Adrenal gland (tissue), 12 donors: Measurements from ENCODE around the gene PP2D1. TPM values are rescaled to one million over a fixed set of nuclear protein-coding genes. Genes with fewer than 3 reads are reported as not detected.

ENCODE experiments used
- DNase-seq, 7 donors: peaks; one replicate each; pipeline ENCODE4 v3.0.0-alpha.2; 2019 to 2020
- H3K27ac ChIP-seq, 5 donors: fragments of 200-600 bp; sonication (generic) in 4 of 5; 1 replicate in 3 of 5; 2 replicates in 2 of 5; pipeline versions ENCODE4 v1.5.1 to v1.8.0; 2016 to 2020; ENCODE audit warnings: mild to moderate bottlenecking in 1 of 5
- H3K27me3 ChIP-seq: fragments of 200-600 bp; 2 replicates; pipeline ENCODE4 v1.8.0; 2021
- H3K36me3 ChIP-seq, 2 donors: fragments of 200-600 bp; replicated peaks in 1 of 2; 1 replicate in 1 of 2; 2 replicates in 1 of 2; pipeline versions ENCODE4 v1.5.1 to v1.8.0; 2018 to 2022
- H3K4me1 ChIP-seq, 2 donors: fragments of 200-600 bp; replicated peaks in 1 of 2; 1 replicate in 1 of 2; 2 replicates in 1 of 2; pipeline versions ENCODE4 v1.5.1 to v1.8.0; 2018 to 2021
- H3K4me3 ChIP-seq, 4 donors: fragments of 200-600 bp; sonication (generic) in 3 of 4; one replicate each; pipeline ENCODE4 v1.5.1; 2016 to 2018
- H3K9me3 ChIP-seq, 3 donors: fragments of 200-600 bp; sonication (generic) in 1 of 3; replicated peaks in 1 of 3; 1 replicate in 2 of 3; 2 replicates in 1 of 3; pipeline versions ENCODE4 v1.5.1 to v1.8.0; 2016 to 2021
- CTCF ChIP-seq, 6 experiments: fragments of 450-650 bp in 4 of 6; fragments of 200-600 bp in 2 of 6; sonication (generic) in 1 of 6; IDR thresholded peaks; 1 replicate in 5 of 6; 2 replicates in 1 of 6; pipeline versions ENCODE4 v1.5.1 to v1.8.0; 2016 to 2021; ENCODE audit warnings: antibody characterized with exemption in 6 of 6, mild to moderate bottlenecking in 2 of 6, moderate library complexity in 1 of 6
- POLR2A ChIP-seq, 2 donors: fragments of 450-650 bp; IDR thresholded peaks; one replicate each; pipeline ENCODE4 v1.6.1; 2017; ENCODE audit warnings: antibody characterized with exemption in 2 of 2, mild to moderate bottlenecking in 2 of 2, moderate library complexity in 1 of 2
- WGBS, 4 donors: extraction: QIAGEN DNeasy Blood & Tissue Kit in 2 of 4; methylation state at CpG; one replicate each; pipeline versions ENCODE4 v1.1.5 to v1.1.7; 2013 to 2017; 5-methylcytosine and 5-hydroxymethylcytosine counted together
- intact Hi-C, 2 donors: fragments of 100-400 bp; cut with DNase I; formaldehyde crosslinking; loops; one replicate each; pipeline versions ENCODE4 v1.14.1 to v1.15.0; 2022 to 2023
- polyA plus RNA-seq, 3 donors: library from polyadenylated mRNA; stranded (reverse); fragments of 200-250 nt in 2 of 3; fragments of 350-450 nt in 1 of 3; fragmentation: Illumina TruSeq in 1 of 3; extraction: RNeasy Lipid Tissue Mini Kit (QIAGEN cat#74804) in 1 of 3; gene quantifications; one replicate each; pipeline ENCODE4 v1.2.3, GENCODE V29; 2013 to 2014
- total RNA-seq, 9 donors: library from RNA; depleted of rRNA in 4 of 9; stranded (reverse); fragments of >200 nt in 4 of 9; fragments of 120-200 nt in 1 of 9; fragmentation: NEBNext Ultra II Directional in 1 of 9; extraction: Animal tissue kit (Norgen Biotek cat#: 25700) in 1 of 9; gene quantifications; one replicate each; pipeline versions ENCODE4 v1.1.0 to v1.2.4, GENCODE V29; 2013 to 2023
- donor health status: healthy with polysubstance abuse.
- donor health status: Bipolar disorder and iron deficiency.
- donor health status: DM: yes; HTN: yes; CAD: no.
- donor health status: DM: no; HTN: no; CAD: no.
- donor health status: DM: no; HTN: no; CAD: no.
- donor health status: DM: yes; HTN: yes; CAD: no.

PP2D1 gene
- total and polyA plus RNA-seq, 12 donors, result not detected

GRCh38 chr3:19967812-19968211 is 44.3 kb downstream of the PP2D1 start:
- Histone ChIP-seq H3K9me3 (no peaks in the 10 kb centered on the region), H3K27ac (no peak overlapping the region), H3K4me1 (peaks cover 1 to 20% of the 10 kb centered on the region in 2 donors), H3K4me3 (no peak overlapping the region), H3K36me3 (no peaks in the 10 kb centered on the region), H3K27me3 (no peaks in the 10 kb centered on the region)
- intact Hi-C loops, result no loop called here
- TF ChIP-seq POLR2A (IDR thresholded peaks at IDR 0.05), result no peak
- no peak for TF ChIP-seq CTCF (IDR thresholded peaks at IDR 0.05)
- DNase-seq, result no peak
- WGBS, 4 donors, result 73 to 78% (median 74%) methylated on average over 4 of the region's 4 CpGs

GRCh38 chr3:19967208-19967607 is 44.9 kb downstream of the PP2D1 start:
- Histone ChIP-seq H3K27ac (no peak overlapping the region), H3K4me3 (no peak overlapping the region), H3K27me3 (no peaks in the 10 kb centered on the region), H3K9me3 (no peaks in the 10 kb centered on the region), H3K36me3 (no peaks in the 10 kb centered on the region), H3K4me1 (peaks cover 7 to 19% of the 10 kb centered on the region in 2 donors)
- intact Hi-C loops, result no loop called here
- no peak for DNase-seq
- WGBS, 4 donors, result 84 to 88% (median 86%) methylated on average over 6 of the region's 6 CpGs
- TF ChIP-seq CTCF (IDR thresholded peaks at IDR 0.05) (no peak), POLR2A (IDR thresholded peaks at IDR 0.05) (no peak)

GRCh38 chr3:19961960-19962359 is 50.1 kb downstream of the PP2D1 start:
- Histone ChIP-seq H3K4me3 (no peak overlapping the region), H3K36me3 (peaks cover 0 to 4% of the 10 kb centered on the region in 2 donors), H3K9me3 (no peaks in the 10 kb centered on the region), H3K4me1 (peaks cover 7 to 16% of the 10 kb centered on the region in 2 donors), H3K27ac (peak overlapping the region in 1 of 5 donors; percentile 6), H3K27me3 (no peaks in the 10 kb centered on the region)
- no peak for TF ChIP-seq CTCF (IDR thresholded peaks at IDR 0.05)
- no peak for TF ChIP-seq POLR2A (IDR thresholded peaks at IDR 0.05)
- intact Hi-C loops, result no loop called here
- no peak for DNase-seq
- WGBS, 4 donors, result 97 to 100% (median 98%) methylated on average over 4 of the region's 4 CpGs

GRCh38 chr3:19960696-19961095 is 51.4 kb downstream of the PP2D1 start:
- H3K36me3 ChIP-seq, result peaks cover 0 to 4% of the 10 kb centered on the region in 2 donors
- intact Hi-C loops, result no loop called here
- peaks cover 7 to 16% of the 10 kb centered on the region in 2 donors for H3K4me1 ChIP-seq
- TF ChIP-seq CTCF (IDR thresholded peaks at IDR 0.05), result no peak
- no peak for TF ChIP-seq POLR2A (IDR thresholded peaks at IDR 0.05)
- H3K4me3 ChIP-seq, result no peak overlapping the region
- no peak overlapping the region for H3K27ac ChIP-seq
- DNase-seq, result no peak
- H3K9me3 ChIP-seq, result no peaks in the 10 kb centered on the region
- H3K27me3 ChIP-seq, result no peaks in the 10 kb centered on the region
- WGBS, 4 donors, result 80 to 85% (median 83%) methylated on average over 4 of the region's 4 CpGs
